H1 (cell line): ENCODE data around the gene TAOK2. TPM values are rescaled to one million over a fixed set of nuclear protein-coding genes. Genes with fewer than 3 reads are reported as not detected.

Experiments
- ASH2L ChIP-seq: fragments of 200-600, 300-600 bp; sonication (generic); IDR thresholded peaks from one replicate; pipeline ENCODE4 v1.7.1; 2017; ENCODE audit warnings: low read length
- RXRA ChIP-seq: IDR thresholded peaks from 2 replicates; pipeline ENCODE4 v1.6.1; 2011; ENCODE audit warnings: low read depth, mild to moderate bottlenecking, low read length, moderate library complexity; ENCODE audit not compliant: insufficient read depth
- SP2 ChIP-seq: IDR thresholded peaks from 2 replicates; pipeline ENCODE4 v1.6.1; 2012; ENCODE audit warnings: mild to moderate bottlenecking, low read length, inconsistent platforms
- USF2 ChIP-seq: IDR thresholded peaks from 2 replicates; pipeline ENCODE4 v1.6.1; 2011; ENCODE audit warnings: low read length, improper control_type of control experiment
- YY1 ChIP-seq: IDR thresholded peaks from 2 replicates; pipeline ENCODE4 v1.6.1; 2011; ENCODE audit warnings: low read depth, mild to moderate bottlenecking, low read length
- polyA plus RNA-seq, 7 experiments: library from polyadenylated mRNA; depleted of rRNA in 3 of 7; stranded (reverse) in 5 of 7; unstranded in 2 of 7; fragments of >200 nt in 5 of 7; fragments of 200-250 nt in 2 of 7; gene quantifications; 1 replicate in 5 of 7; 2 replicates in 1 of 7; 4 replicates in 1 of 7; pipeline versions ENCODE4 v1.2.1 to v1.2.3, GENCODE V29; 2011 to 2013; ENCODE audit warnings: missing spikeins in 2 of 7, mixed read lengths in 2 of 7
- total RNA-seq: library from RNA; stranded (reverse); fragmentation: NEBNext Ultra II Directional; extraction: Animal tissue kit (Norgen Biotek cat#: 25700); gene quantifications from 2 replicates; pipeline ENCODE4 v1.2.1, GENCODE V29; 2021

The TAOK2 gene
- total and polyA plus RNA-seq, 2 of the 8 experiments (the other 6 are each of a cell fraction or from before 2014, with no cell fraction given) = 13.5 to 32.6 TPM

- TF ChIP-seq ASH2L (no peak), YY1 (peak; percentile 37; the same call in 1 of the 2 replicates), USF2 (no peak), SP2 (no peak), RXRA (0 out of 2 replicates have a peak, but pooled peaks have one; percentile 15)
These were observed 58.6 kb downstream of the TAOK2 start (continued) for GRCh38 chr16:30032083-30032819.
